Ascending aorta (tissue), 2 donors: ENCODE results near the gene JMJD7. TPM values are rescaled to one million over a fixed set of nuclear protein-coding genes. Genes with fewer than 3 reads are reported as not detected.

Source experiments
- DNase-seq, 2 donors: peaks; one replicate each; pipeline ENCODE4 v3.0.0-alpha.2; 2019; ENCODE audit warnings: low spot score in 2 of 2
- H3K27ac ChIP-seq, 2 donors: fragments of 200-600 bp; sonication (generic); one replicate each; pipeline ENCODE4 v1.5.1; 2016 to 2017; ENCODE audit warnings: mild to moderate bottlenecking in 1 of 2
- H3K27me3 ChIP-seq: fragments of 200-600 bp; sonication (generic); one replicate; pipeline ENCODE4 v1.5.1; 2017
- H3K36me3 ChIP-seq, 2 donors: fragments of 200-600 bp; sonication (generic); one replicate each; pipeline ENCODE4 v1.5.1; 2016
- H3K4me1 ChIP-seq, 2 donors: fragments of 200-600 bp; sonication (generic); one replicate each; pipeline ENCODE4 v1.5.1; 2016 to 2017; ENCODE audit warnings: mild to moderate bottlenecking in 1 of 2
- H3K4me3 ChIP-seq, 2 donors: fragments of 200-600 bp; sonication (generic); one replicate each; pipeline ENCODE4 v1.5.1; 2016 to 2017; ENCODE audit warnings: mild to moderate bottlenecking in 1 of 2
- H3K9me3 ChIP-seq, 2 donors: fragments of 200-600 bp; sonication (generic); one replicate each; pipeline ENCODE4 v1.5.1; 2016
- intact Hi-C: fragments of 100-400 bp; cut with DNase I; formaldehyde crosslinking; loops from one replicate; pipeline ENCODE4 v1.15.1; 2023
- total RNA-seq: library from RNA; depleted of rRNA; stranded (reverse); fragments of >200 nt; gene quantifications from one replicate; pipeline ENCODE4 v1.1.0, GENCODE V29; 2016
- TF ChIP-seq, protein P1 (sequence below), 3 experiments: fragments of 200-600 bp in 2 of 3; fragments of 450-650 bp in 1 of 3; sonication (generic) in 2 of 3; IDR thresholded peaks; one replicate each; pipeline ENCODE4 v1.5.1; 2016 to 2019; ENCODE audit warnings: antibody characterized with exemption in 3 of 3, mild to moderate bottlenecking in 1 of 3, moderate library complexity in 1 of 3

JMJD7 gene
- total RNA-seq, 1 donor from 2014 or later = 16.4 TPM

DNA sequence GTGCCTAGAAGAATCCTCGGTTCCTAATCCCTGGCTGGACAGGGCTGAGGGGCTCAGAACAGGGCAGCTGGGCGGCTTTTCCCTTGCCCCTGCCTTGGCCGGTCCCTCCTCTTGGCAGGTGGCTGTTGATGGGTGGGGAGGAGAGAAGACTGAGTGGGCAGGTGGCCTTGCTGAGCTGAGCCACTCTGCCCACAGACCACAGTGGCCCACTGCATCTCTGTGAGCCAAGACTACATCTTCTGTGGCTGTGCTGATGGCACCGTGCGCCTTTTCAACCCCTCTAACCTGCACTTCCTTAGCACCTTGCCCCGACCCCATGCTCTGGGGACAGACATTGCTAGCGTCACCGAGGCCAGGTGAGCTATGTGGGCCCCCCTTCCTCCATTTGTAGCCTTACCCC, 14.5 kb upstream of the JMJD7 start:
- no peak overlapping the region for H3K4me3 ChIP-seq
- no peak for DNase-seq
- TF ChIP-seq, protein P1, sequence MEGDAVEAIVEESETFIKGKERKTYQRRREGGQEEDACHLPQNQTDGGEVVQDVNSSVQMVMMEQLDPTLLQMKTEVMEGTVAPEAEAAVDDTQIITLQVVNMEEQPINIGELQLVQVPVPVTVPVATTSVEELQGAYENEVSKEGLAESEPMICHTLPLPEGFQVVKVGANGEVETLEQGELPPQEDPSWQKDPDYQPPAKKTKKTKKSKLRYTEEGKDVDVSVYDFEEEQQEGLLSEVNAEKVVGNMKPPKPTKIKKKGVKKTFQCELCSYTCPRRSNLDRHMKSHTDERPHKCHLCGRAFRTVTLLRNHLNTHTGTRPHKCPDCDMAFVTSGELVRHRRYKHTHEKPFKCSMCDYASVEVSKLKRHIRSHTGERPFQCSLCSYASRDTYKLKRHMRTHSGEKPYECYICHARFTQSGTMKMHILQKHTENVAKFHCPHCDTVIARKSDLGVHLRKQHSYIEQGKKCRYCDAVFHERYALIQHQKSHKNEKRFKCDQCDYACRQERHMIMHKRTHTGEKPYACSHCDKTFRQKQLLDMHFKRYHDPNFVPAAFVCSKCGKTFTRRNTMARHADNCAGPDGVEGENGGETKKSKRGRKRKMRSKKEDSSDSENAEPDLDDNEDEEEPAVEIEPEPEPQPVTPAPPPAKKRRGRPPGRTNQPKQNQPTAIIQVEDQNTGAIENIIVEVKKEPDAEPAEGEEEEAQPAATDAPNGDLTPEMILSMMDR (IDR thresholded peaks at IDR 0.05) = no peak
- H3K36me3 ChIP-seq = peaks cover 36 to 64% of the 10 kb centered on the region in 2 donors
- H3K27ac ChIP-seq = no peak overlapping the region
- H3K9me3 ChIP-seq = no peaks in the 10 kb centered on the region
- no peaks in the 10 kb centered on the region for H3K27me3 ChIP-seq
- intact Hi-C loops = no loop called here
- H3K4me1 ChIP-seq = no peaks in the 10 kb centered on the region

DNA sequence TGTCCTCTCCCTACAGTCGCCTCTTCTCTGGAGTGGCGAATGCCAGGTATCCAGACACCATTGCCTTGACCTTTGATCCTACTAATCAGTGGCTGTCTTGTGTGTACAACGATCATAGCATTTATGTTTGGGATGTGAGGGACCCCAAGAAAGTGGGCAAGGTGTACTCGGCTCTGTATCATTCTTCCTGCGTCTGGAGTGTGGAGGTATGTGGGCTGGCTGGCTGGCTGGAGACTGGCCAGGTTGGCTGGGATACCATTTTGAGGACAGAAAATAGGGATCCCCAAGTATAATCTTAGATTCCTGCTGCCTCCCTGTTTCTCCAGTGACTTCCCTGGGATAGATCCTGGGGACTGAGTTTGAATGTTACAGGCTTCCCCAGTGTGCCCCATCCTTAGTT, 13.4 kb upstream of the JMJD7 start:
- Histone ChIP-seq H3K4me3 (no peak overlapping the region), H3K27ac (no peak overlapping the region), H3K9me3 (no peaks in the 10 kb centered on the region), H3K4me1 (no peaks in the 10 kb centered on the region), H3K27me3 (no peaks in the 10 kb centered on the region), H3K36me3 (peaks cover 45 to 72% of the 10 kb centered on the region in 2 donors)
- TF ChIP-seq, protein P1 (IDR thresholded peaks at IDR 0.05) = no peak
- DNase-seq = no peak
- intact Hi-C loops = no loop called here

DNA sequence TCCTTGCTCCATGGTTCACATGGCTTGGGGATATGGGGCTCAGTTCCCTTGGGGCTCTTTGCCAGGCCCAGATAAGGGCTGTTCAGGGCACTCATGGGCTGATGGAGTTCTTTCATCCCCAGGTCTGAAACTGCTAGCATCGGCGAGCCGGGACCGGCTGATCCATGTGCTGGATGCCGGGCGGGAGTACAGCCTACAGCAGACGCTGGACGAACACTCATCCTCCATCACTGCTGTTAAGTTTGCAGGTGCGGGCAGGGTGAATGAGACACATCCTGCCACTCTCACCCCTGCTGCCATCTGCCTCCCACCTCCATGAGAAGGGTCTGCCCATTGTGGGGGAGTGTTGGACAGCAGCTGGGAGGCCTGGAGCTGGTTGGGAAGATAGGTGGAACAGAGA, 11.1 kb upstream of the JMJD7 start:
- no peak overlapping the region for H3K27ac ChIP-seq
- no peak for DNase-seq
- H3K4me1 ChIP-seq = no peaks in the 10 kb centered on the region
- H3K36me3 ChIP-seq = peaks cover 49 to 93% of the 10 kb centered on the region in 2 donors
- TF ChIP-seq, protein P1 (IDR thresholded peaks at IDR 0.05) = no peak
- H3K9me3 ChIP-seq = no peaks in the 10 kb centered on the region
- intact Hi-C loops = no loop called here
- H3K27me3 ChIP-seq = no peaks in the 10 kb centered on the region
- no peak overlapping the region for H3K4me3 ChIP-seq

DNA sequence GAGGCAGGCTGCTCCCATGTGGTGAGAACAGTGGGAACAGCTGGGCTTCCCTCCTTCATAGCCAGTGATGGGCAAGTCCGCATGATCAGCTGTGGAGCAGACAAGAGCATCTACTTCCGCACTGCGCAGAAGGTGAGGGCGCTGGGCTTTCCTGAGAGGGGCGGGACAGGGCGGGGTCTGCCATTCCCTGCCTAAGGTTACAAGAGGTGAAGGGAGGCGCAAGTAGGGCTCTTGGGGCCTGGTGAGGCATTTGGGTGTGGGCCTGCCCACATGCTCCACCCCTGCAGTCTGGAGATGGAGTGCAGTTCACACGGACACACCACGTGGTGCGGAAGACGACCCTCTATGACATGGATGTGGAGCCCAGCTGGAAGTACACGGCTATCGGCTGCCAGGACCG, 10.6 kb upstream of the JMJD7 start:
- Histone ChIP-seq H3K4me1 (no peaks in the 10 kb centered on the region), H3K36me3 (peaks cover 50 to 94% of the 10 kb centered on the region in 2 donors), H3K4me3 (no peak overlapping the region), H3K27ac (no peak overlapping the region), H3K27me3 (no peaks in the 10 kb centered on the region), H3K9me3 (no peaks in the 10 kb centered on the region)
- intact Hi-C loops = no loop called here
- DNase-seq = no peak
- TF ChIP-seq, protein P1 (IDR thresholded peaks at IDR 0.05) = no peak

DNA sequence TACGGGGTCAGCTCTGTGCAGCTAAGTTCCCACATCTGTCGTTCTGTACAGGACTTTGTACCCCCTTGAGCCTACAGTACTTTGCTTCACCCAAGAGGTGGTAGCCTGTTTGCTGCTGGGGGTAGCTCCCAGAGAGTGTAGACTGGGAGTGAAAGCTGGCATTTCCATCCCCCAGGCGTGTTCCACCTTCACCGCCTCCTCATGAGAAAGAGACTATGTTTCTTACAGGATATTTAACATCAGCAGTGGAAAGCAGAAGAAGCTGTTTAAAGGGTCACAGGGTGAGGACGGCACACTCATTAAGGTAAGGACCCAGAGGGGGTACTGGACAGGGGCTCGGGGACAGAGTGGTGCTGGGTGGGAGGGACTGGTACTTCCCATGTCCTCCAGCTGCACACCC, 10.1 kb upstream of the JMJD7 start:
- TF ChIP-seq, protein P1 (IDR thresholded peaks at IDR 0.05) = no peak
- no peak overlapping the region for H3K4me3 ChIP-seq
- H3K36me3 ChIP-seq = peaks cover 50 to 94% of the 10 kb centered on the region in 2 donors
- no peak for DNase-seq
- intact Hi-C loops = no loop called here
- no peaks in the 10 kb centered on the region for H3K4me1 ChIP-seq
- no peak overlapping the region for H3K27ac ChIP-seq
- no peaks in the 10 kb centered on the region for H3K27me3 ChIP-seq
- no peaks in the 10 kb centered on the region for H3K9me3 ChIP-seq

DNA sequence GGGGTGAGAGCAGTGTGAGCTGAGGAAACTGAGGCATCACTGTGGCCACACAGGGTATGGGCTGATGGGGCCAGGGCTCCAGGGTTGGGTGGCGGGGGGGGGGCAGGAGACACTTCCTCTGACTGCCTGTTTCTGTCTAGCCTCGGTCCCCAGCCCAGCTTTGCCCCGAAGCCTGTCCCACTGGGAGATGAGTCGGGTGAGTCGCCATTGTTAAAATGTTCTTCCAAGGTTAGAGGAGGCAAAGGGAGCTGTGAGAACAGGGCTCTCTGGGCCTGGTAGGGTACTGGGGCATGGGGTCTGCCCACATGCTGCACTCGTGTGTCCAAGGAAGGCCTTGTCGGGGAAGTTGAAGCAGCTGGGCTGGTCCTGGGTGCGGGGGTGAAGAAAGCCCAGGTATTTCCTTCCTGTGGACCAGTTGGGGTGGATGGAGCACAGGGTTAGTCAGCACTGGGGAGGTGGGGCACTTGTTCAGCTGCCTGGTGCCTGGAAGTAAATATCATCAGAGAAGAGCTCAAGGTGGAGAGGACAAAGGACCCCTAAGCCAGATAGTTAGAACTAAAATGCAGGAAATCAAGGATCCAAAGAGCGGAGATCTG, 8.3 kb upstream of the JMJD7 start:
- DNase-seq = no peak
- TF ChIP-seq, protein P1 (IDR thresholded peaks at IDR 0.05) = no peak
- Histone ChIP-seq H3K4me3 (no peak overlapping the region), H3K4me1 (no peaks in the 10 kb centered on the region), H3K36me3 (peaks cover 59 to 95% of the 10 kb centered on the region in 2 donors), H3K27me3 (no peaks in the 10 kb centered on the region), H3K27ac (no peak overlapping the region), H3K9me3 (no peaks in the 10 kb centered on the region)
- intact Hi-C loops = loop anchor here (10.0 kb wide), 1 partner anchor 265 kb away; the partner anchor contains the start of gene TYRO3
